Activated CD4-positive, alpha-beta T cell treated with anti-CD3 and anti-CD28 coated beads, Interleukin-2, amount 10 ng/mL, durations not matched to agents 24 days and 14 days (primary cell): ENCODE data around the gene COL28A1. TPM values are rescaled to one million over a fixed set of nuclear protein-coding genes. Genes with fewer than 3 reads are reported as not detected.
A peak's percentile ranks its signal among the peaks of the same experiment; 100 is the strongest.

Experiments
- DNase-seq: peaks from one replicate; pipeline ENCODE4 v3.0.0; 2022
- H3K27ac Mint-ChIP-seq: one replicate; pipeline ENCODE4 v1.8.0; 2022; ENCODE audit warnings: mild to moderate bottlenecking, mixed read lengths
- H3K27me3 Mint-ChIP-seq: one replicate; pipeline ENCODE4 v1.8.0; 2022; ENCODE audit warnings: mixed read lengths
- H3K36me3 Mint-ChIP-seq: one replicate; pipeline ENCODE4 v1.8.0; 2022; ENCODE audit warnings: low read depth, mild to moderate bottlenecking, mixed read lengths
- H3K4me1 Mint-ChIP-seq: one replicate; pipeline ENCODE4 v1.8.0; 2021; ENCODE audit warnings: mixed read lengths
- H3K4me3 Mint-ChIP-seq: one replicate; pipeline ENCODE4 v1.8.0; 2022; ENCODE audit warnings: mild to moderate bottlenecking, moderate library complexity, mixed read lengths
- H3K9me3 Mint-ChIP-seq: one replicate; pipeline ENCODE4 v1.8.0; 2021; ENCODE audit warnings: mixed read lengths
- intact Hi-C: fragments of 100-400 bp; cut with micrococcal nuclease; formaldehyde crosslinking; loops from one replicate; pipeline ENCODE4 v1.15.1; 2023
- total RNA-seq: library from RNA; stranded (reverse); gene quantifications from 2 replicates; pipeline ENCODE4 v1.2.3, GENCODE V29; 2022

The COL28A1 gene
- not detected in 2 replicates for total RNA-seq

GRCh38 chr7:7535691-7536090 is at the start of gene COL28A1:
Gene COL28A1, minus strand, starts transcription at chr7:7535873. Its CDS starts 2,998 bp downstream, at chr7:7532875.
- Mint-ChIP-seq H3K27ac (no peak within 1 kb of the TSS), H3K36me3 (no peaks in the 10 kb centered on the region), H3K27me3 (peaks cover 26% of the 10 kb centered on the region), H3K9me3 (no peaks in the 10 kb centered on the region), H3K4me1 (no peaks in the 10 kb centered on the region), H3K4me3 (no peak within 1 kb of the TSS)
- DNase-seq: no peak
- intact Hi-C loops: no loop called here

- no peak for DNase-seq
- Mint-ChIP-seq H3K4me1 (peaks cover 3% of the 10 kb centered on the region), H3K9me3 (no peaks in the 10 kb centered on the region), H3K27me3 (no peaks in the 10 kb centered on the region), H3K4me3 (no peak overlapping the region), H3K27ac (no peak overlapping the region), H3K36me3 (peaks cover 11% of the 10 kb centered on the region)
- intact Hi-C loops: no loop called here
These were observed 49.0 kb upstream of the COL28A1 start for GRCh38 chr7:7584653-7585052.

- H3K27ac Mint-ChIP-seq: no peak overlapping the region
- intact Hi-C loops: no loop called here
- H3K4me3 Mint-ChIP-seq: no peak overlapping the region
- peaks cover 12% of the 10 kb centered on the region for H3K36me3 Mint-ChIP-seq
- H3K27me3 Mint-ChIP-seq: no peaks in the 10 kb centered on the region
- peaks cover 1% of the 10 kb centered on the region for H3K4me1 Mint-ChIP-seq
- no peak for DNase-seq
- H3K9me3 Mint-ChIP-seq: no peaks in the 10 kb centered on the region
These were observed 48.1 kb upstream of the COL28A1 start for GRCh38 chr7:7583731-7584130.

GRCh38 chr7:7582596-7582995 is 46.9 kb upstream of the COL28A1 start:
- no peaks in the 10 kb centered on the region for H3K4me1 Mint-ChIP-seq
- H3K27me3 Mint-ChIP-seq: no peaks in the 10 kb centered on the region
- no peaks in the 10 kb centered on the region for H3K9me3 Mint-ChIP-seq
- H3K36me3 Mint-ChIP-seq: peaks cover 9% of the 10 kb centered on the region
- no peak for DNase-seq
- intact Hi-C loops: no loop called here
- H3K4me3 Mint-ChIP-seq: no peak overlapping the region
- H3K27ac Mint-ChIP-seq: no peak overlapping the region

- intact Hi-C loops: no loop called here
- DNase-seq: no peak
- Mint-ChIP-seq H3K4me1 (no peaks in the 10 kb centered on the region), H3K27ac (no peak overlapping the region), H3K4me3 (no peak overlapping the region), H3K36me3 (peaks cover 9% of the 10 kb centered on the region), H3K9me3 (no peaks in the 10 kb centered on the region), H3K27me3 (no peaks in the 10 kb centered on the region)
These were observed 46.0 kb upstream of the COL28A1 start for GRCh38 chr7:7581531-7582179.

GRCh38 chr7:7579638-7580037 is 44.0 kb upstream of the COL28A1 start:
- intact Hi-C loops: no loop called here
- Mint-ChIP-seq H3K4me1 (no peaks in the 10 kb centered on the region), H3K9me3 (no peaks in the 10 kb centered on the region), H3K36me3 (peaks cover 12% of the 10 kb centered on the region), H3K27ac (no peak overlapping the region), H3K27me3 (no peaks in the 10 kb centered on the region), H3K4me3 (no peak overlapping the region)
- DNase-seq: no peak

- H3K9me3 Mint-ChIP-seq: no peaks in the 10 kb centered on the region
- peaks cover 4% of the 10 kb centered on the region for H3K4me1 Mint-ChIP-seq
- DNase-seq: no peak
- H3K36me3 Mint-ChIP-seq: peaks cover 25% of the 10 kb centered on the region
- intact Hi-C loops: no loop called here
- no peak overlapping the region for H3K27ac Mint-ChIP-seq
- no peak overlapping the region for H3K4me3 Mint-ChIP-seq
- H3K27me3 Mint-ChIP-seq: no peaks in the 10 kb centered on the region
These were observed 42.2 kb upstream of the COL28A1 start for GRCh38 chr7:7577888-7578287.

GRCh38 chr7:7576344-7576743 is 40.7 kb upstream of the COL28A1 start:
- Mint-ChIP-seq H3K27me3 (no peaks in the 10 kb centered on the region), H3K4me3 (no peak overlapping the region), H3K36me3 (peaks cover 27% of the 10 kb centered on the region), H3K27ac (no peak overlapping the region), H3K4me1 (peaks cover 9% of the 10 kb centered on the region), H3K9me3 (no peaks in the 10 kb centered on the region)
- intact Hi-C loops: no loop called here
- DNase-seq: no peak

GRCh38 chr7:7573701-7574100 is 38.0 kb upstream of the COL28A1 start:
- H3K27me3 Mint-ChIP-seq: no peaks in the 10 kb centered on the region
- H3K4me3 Mint-ChIP-seq: no peak overlapping the region
- H3K9me3 Mint-ChIP-seq: no peaks in the 10 kb centered on the region
- no peak overlapping the region for H3K27ac Mint-ChIP-seq
- no peak for DNase-seq
- H3K4me1 Mint-ChIP-seq: peaks cover 24% of the 10 kb centered on the region
- intact Hi-C loops: no loop called here
- peaks cover 35% of the 10 kb centered on the region for H3K36me3 Mint-ChIP-seq

- Mint-ChIP-seq H3K4me1 (peaks cover 33% of the 10 kb centered on the region), H3K4me3 (no peak overlapping the region), H3K9me3 (no peaks in the 10 kb centered on the region), H3K27me3 (no peaks in the 10 kb centered on the region), H3K36me3 (peaks cover 39% of the 10 kb centered on the region), H3K27ac (no peak overlapping the region)
- intact Hi-C loops: no loop called here
- DNase-seq: no peak
These were observed 34.9 kb upstream of the COL28A1 start for GRCh38 chr7:7570584-7570983.

- intact Hi-C loops: loop anchor here (5.0 to 10.0 kb wide), 4 partner anchors 205 to 563 kb away; partner anchors contain the start of gene GLCCI1
- Mint-ChIP-seq H3K36me3 (peaks cover 36% of the 10 kb centered on the region), H3K9me3 (no peaks in the 10 kb centered on the region), H3K27me3 (no peaks in the 10 kb centered on the region), H3K27ac (peak overlapping the region; percentile 70), H3K4me1 (peaks cover 33% of the 10 kb centered on the region), H3K4me3 (peak overlapping the region; percentile 84)
- DNase-seq: no peak
These were observed 33.9 kb upstream of the COL28A1 start for GRCh38 chr7:7569615-7570014.

GRCh38 chr7:7569081-7569527 is 33.4 kb upstream of the COL28A1 start:
- peaks cover 33% of the 10 kb centered on the region for H3K4me1 Mint-ChIP-seq
- intact Hi-C loops: loop anchor here (5.0 to 10.0 kb wide), 4 partner anchors 206 to 563 kb away; partner anchors contain the start of gene GLCCI1
- H3K4me3 Mint-ChIP-seq: peak overlapping the region; percentile 84
- DNase-seq: no peak
- H3K27ac Mint-ChIP-seq: peak overlapping the region; percentile 70
- no peaks in the 10 kb centered on the region for H3K9me3 Mint-ChIP-seq
- peaks cover 33% of the 10 kb centered on the region for H3K36me3 Mint-ChIP-seq
- H3K27me3 Mint-ChIP-seq: no peaks in the 10 kb centered on the region

- DNase-seq: no peak
- peaks cover 29% of the 10 kb centered on the region for H3K36me3 Mint-ChIP-seq
- no peaks in the 10 kb centered on the region for H3K27me3 Mint-ChIP-seq
- H3K27ac Mint-ChIP-seq: peak overlapping the region; percentile 70
- H3K4me3 Mint-ChIP-seq: peak overlapping the region; percentile 84
- H3K9me3 Mint-ChIP-seq: no peaks in the 10 kb centered on the region
- intact Hi-C loops: loop anchor here (5.0 to 10.0 kb wide), 4 partner anchors 206 to 564 kb away; partner anchors contain the start of gene GLCCI1
- peaks cover 33% of the 10 kb centered on the region for H3K4me1 Mint-ChIP-seq
These were observed 32.9 kb upstream of the COL28A1 start for GRCh38 chr7:7568553-7568952.

GRCh38 chr7:7567898-7568531 is 32.3 kb upstream of the COL28A1 start:
- Mint-ChIP-seq H3K36me3 (peaks cover 24% of the 10 kb centered on the region), H3K4me1 (peaks cover 30% of the 10 kb centered on the region), H3K27ac (peak overlapping the region; percentile 79), H3K4me3 (peak overlapping the region; percentile 84), H3K27me3 (no peaks in the 10 kb centered on the region), H3K9me3 (no peaks in the 10 kb centered on the region)
- intact Hi-C loops: loop anchor here (5.0 to 10.0 kb wide), 4 partner anchors 207 to 564 kb away; partner anchors contain the start of gene GLCCI1
- no peak for DNase-seq
